Measurements from ENCODE around the gene RHNO1. TPM values are rescaled to one million over a fixed set of nuclear protein-coding genes. Genes with fewer than 3 reads are reported as not detected.

RHNO1 gene
- total and polyA plus RNA-seq, 2 of the 4 experiments (the other 2 are of a cell fraction), result 26.1 to 30.6 TPM

- peaks cover 50% of the 10 kb centered on the region for H3K36me3 ChIP-seq (ENCODE audit: control insufficient read depth, insufficient read depth, low read length)
- ChIA-PET CTCF (no interaction called here), POLR2A (ENCODE audit: unreplicated experiment) (no interaction called here)
- H3K79me1 ChIP-seq (ENCODE audit: low read depth in 1 of 2, low read length in 2 of 2), result peaks cover 0 to 5% of the 10 kb centered on the region in 2 experiments; a peak in 2 of 4 replicates
- H3K4me3 ChIP-seq (ENCODE audit: insufficient read depth, low read depth, low read length), result no peak overlapping the region
- no peak for DNase-seq
- H3K4ac ChIP-seq (ENCODE audit: low read depth, low read length), result no peak overlapping the region
- no peak overlapping the region for H3K56ac ChIP-seq (ENCODE audit: extremely low read depth, insufficient read depth, low read length)
- no peak overlapping the region for H2BK15ac ChIP-seq (ENCODE audit: low read depth, low read length)
- no peak overlapping the region for H3K14ac ChIP-seq (replicated peaks; ENCODE audit: low read depth, low read length)
- no CpG with 5 or more reads among the region's 11 CpGs for WGBS, 2 experiments (ENCODE audit: extremely low coverage in 2 of 2, insufficient read length in 1 of 2)
- no TSS peak for BruUV-seq (replicated peaks)
- in situ Hi-C loops (cut with MboI; ENCODE audit: low sequenced_read_pairs) (no loop called here), intact Hi-C loops (cut with micrococcal nuclease) (no loop called here), dilution Hi-C loops (cut with HindIII; ENCODE audit: low sequenced_read_pairs, unreplicated experiment) (no loop called here)
- H3K9me1 ChIP-seq (ENCODE audit: insufficient read depth, low read length), result no peaks in the 10 kb centered on the region
- H4K20me1 ChIP-seq (ENCODE audit: insufficient read depth, low read length), result no peaks in the 10 kb centered on the region
- no peak overlapping the region for H3K9ac ChIP-seq (ENCODE audit: low read depth, low read length)
- no peak overlapping the region for H3K27ac ChIP-seq (ENCODE audit: insufficient read depth, low read length)
- no peak overlapping the region for H3K23ac ChIP-seq (ENCODE audit: low read depth, low read length)
- no peak overlapping the region for H2BK120ac ChIP-seq (ENCODE audit: low read depth, low read length)
- no peak overlapping the region for H2BK20ac ChIP-seq (ENCODE audit: low read depth, low read length)
- H2AK9ac ChIP-seq (replicated peaks; ENCODE audit: low read depth, low read length, poor library complexity), result no peak overlapping the region
- H3K18ac ChIP-seq (ENCODE audit: low read depth, low read length), result no peak overlapping the region
- no peaks in the 10 kb centered on the region for H3K4me1 ChIP-seq (ENCODE audit: control insufficient read depth, insufficient read depth, low read length)
- no peak for ATAC-seq (ENCODE audit: low read depth)
- no peak overlapping the region for H4K8ac ChIP-seq (ENCODE audit: low read depth in 2 of 2, low read length in 2 of 2)
- TF ChIP-seq RCOR1 (IDR thresholded peaks at IDR 0.05; ENCODE audit: insufficient replicate concordance, low read length) (no peak), MAFK (IDR thresholded peaks at IDR 0.05; ENCODE audit: low read depth, low read length) (no peak), BHLHE40 (IDR thresholded peaks at IDR 0.05; ENCODE audit: low read depth, low read length) (no peak)
- no peak overlapping the region for H2BK5ac ChIP-seq (ENCODE audit: low read depth, low read length, poor library complexity, severe bottlenecking)
- H4K91ac ChIP-seq (ENCODE audit: insufficient read depth, low read depth, low read length), result no peak overlapping the region
- no peak overlapping the region for H2AK5ac ChIP-seq (ENCODE audit: low read depth, low read length)
- H4K5ac ChIP-seq (ENCODE audit: low read depth, low read length), result no peak overlapping the region
- no peak overlapping the region for H2AFZ ChIP-seq (replicated peaks; ENCODE audit: low read length, poor library complexity)
- no peak overlapping the region for H3K4me2 ChIP-seq (ENCODE audit: low read depth, low read length)
- no peaks in the 10 kb centered on the region for H3K9me3 ChIP-seq (ENCODE audit: control insufficient read depth, insufficient read depth, low read length)
- H3K27me3 ChIP-seq (ENCODE audit: control insufficient read depth, insufficient read depth, low read length), result no peaks in the 10 kb centered on the region
Measured at GRCh38 chr12:2936301-2936700, 59.3 kb downstream of the RHNO1 start.

All from IMR-90 (cell line).